Fibroblast of lung (primary cell): Measurements from ENCODE around the gene FDXR.

Experiments
- CTCF ChIP-seq, 2 donors: IDR thresholded peaks in 1 of 2; conservative IDR thresholded peaks in 1 of 2; 1 replicate in 1 of 2; 2 replicates in 1 of 2; pipeline ENCODE4 v1.5.1; 2011 to 2012; ENCODE audit warnings: low read length in 2 of 2, control low read depth in 1 of 2, inconsistent platforms in 1 of 2, low read depth in 1 of 2, mild to moderate bottlenecking in 1 of 2
- EZH2 ChIP-seq: IDR thresholded peaks from 2 replicates; pipeline ENCODE4 v1.5.1; 2012; ENCODE audit warnings: low read length, control low read depth, mild to moderate bottlenecking; ENCODE audit errors: missing control alignments

GRCh38 chr17:74858672-74859458 lies 13.9 kb downstream of the FDXR start:
- TF ChIP-seq CTCF (conservative IDR thresholded peaks at IDR 0.05 in 1 of 2, IDR thresholded peaks at IDR 0.05 in 1 of 2; ENCODE audit: low read depth in 1 of 2, low read length in 2 of 2) (no peak), EZH2 (peak; percentile 92)
